A549 (cell line): Measurements from ENCODE around the gene BRPF1.

Experiments used
- BHLHE40 ChIP-seq: IDR thresholded peaks from 2 replicates; pipeline ENCODE4 v1.6.1; 2012; ENCODE audit warnings: low read depth, low read length, inconsistent platforms
- CHD2 ChIP-seq: fragments of 150-350 bp; IDR thresholded peaks from 2 replicates; pipeline ENCODE4 v1.6.1; 2014; ENCODE audit warnings: low read length; ENCODE audit not compliant: partially characterized antibody
- CHD4 ChIP-seq: fragments of 200-600 bp; sonication (generic); IDR thresholded peaks from 2 replicates; pipeline ENCODE4 v1.6.1; 2016; ENCODE audit warnings: antibody characterized with exemption, mild to moderate bottlenecking, borderline replicate concordance
- GATA3 ChIP-seq: IDR thresholded peaks from 2 replicates; pipeline ENCODE4 v1.6.1; 2012; ENCODE audit warnings: borderline replicate concordance
- HDAC2 ChIP-seq: fragments of 200-600 bp; sonication (generic); IDR thresholded peaks from 2 replicates; pipeline ENCODE4 v1.6.1; 2016
- PBX3 ChIP-seq: IDR thresholded peaks from 2 replicates; pipeline ENCODE4 v1.6.1; 2012
- POLR2A ChIP-seq: IDR thresholded peaks from 2 replicates; pipeline ENCODE4 v1.6.1; 2012; ENCODE audit warnings: mild to moderate bottlenecking, low read length
- RCOR1 ChIP-seq: fragments of 150-350 bp; IDR thresholded peaks from 2 replicates; pipeline ENCODE4 v1.6.1; 2014; ENCODE audit warnings: antibody characterized with exemption, low read length, low read depth
- RFX5 ChIP-seq: fragments of 450-650 bp; IDR thresholded peaks from 2 replicates; pipeline ENCODE4 v1.7.1; 2014; ENCODE audit warnings: antibody characterized with exemption, mild to moderate bottlenecking, moderate library complexity
- SMC3 ChIP-seq: fragments of >200 bp; sonication (Bioruptor Twin); formaldehyde crosslinking; IDR thresholded peaks from 3 replicates; pipeline ENCODE4 v1.6.1; 2018; ENCODE audit warnings: inconsistent platforms
- SREBF2 ChIP-seq: fragments of 450-650 bp; IDR thresholded peaks from 2 replicates; pipeline ENCODE4 v1.6.1; 2014; ENCODE audit warnings: mild to moderate bottlenecking, moderate library complexity
- TF ChIP-seq, protein P1 (sequence below): fragments of >200 bp; sonication (Bioruptor Twin); formaldehyde crosslinking; IDR thresholded peaks from 3 replicates; pipeline ENCODE4 v1.5.1; 2016

GRCh38 chr3:9794400-9794799 lies 62.9 kb downstream of the BRPF1 start:
- TF ChIP-seq POLR2A (no peak), PBX3 (no peak), GATA3 (no peak), CHD2 (no peak), RCOR1 (no peak), CHD4 (no peak), SMC3 (no peak), HDAC2 (no peak), SREBF2 (no peak), RFX5 (no peak), BHLHE40 (no peak)
- TF ChIP-seq, protein P1, sequence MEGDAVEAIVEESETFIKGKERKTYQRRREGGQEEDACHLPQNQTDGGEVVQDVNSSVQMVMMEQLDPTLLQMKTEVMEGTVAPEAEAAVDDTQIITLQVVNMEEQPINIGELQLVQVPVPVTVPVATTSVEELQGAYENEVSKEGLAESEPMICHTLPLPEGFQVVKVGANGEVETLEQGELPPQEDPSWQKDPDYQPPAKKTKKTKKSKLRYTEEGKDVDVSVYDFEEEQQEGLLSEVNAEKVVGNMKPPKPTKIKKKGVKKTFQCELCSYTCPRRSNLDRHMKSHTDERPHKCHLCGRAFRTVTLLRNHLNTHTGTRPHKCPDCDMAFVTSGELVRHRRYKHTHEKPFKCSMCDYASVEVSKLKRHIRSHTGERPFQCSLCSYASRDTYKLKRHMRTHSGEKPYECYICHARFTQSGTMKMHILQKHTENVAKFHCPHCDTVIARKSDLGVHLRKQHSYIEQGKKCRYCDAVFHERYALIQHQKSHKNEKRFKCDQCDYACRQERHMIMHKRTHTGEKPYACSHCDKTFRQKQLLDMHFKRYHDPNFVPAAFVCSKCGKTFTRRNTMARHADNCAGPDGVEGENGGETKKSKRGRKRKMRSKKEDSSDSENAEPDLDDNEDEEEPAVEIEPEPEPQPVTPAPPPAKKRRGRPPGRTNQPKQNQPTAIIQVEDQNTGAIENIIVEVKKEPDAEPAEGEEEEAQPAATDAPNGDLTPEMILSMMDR, result no peak
